Vagina (tissue), 2 donors: ENCODE data around the gene PYHIN1. TPM values are rescaled to one million over a fixed set of nuclear protein-coding genes. Genes with fewer than 3 reads are reported as not detected.

Experiments
- DNase-seq, 2 donors: peaks; one replicate each; pipeline ENCODE4 v3.0.0-alpha.2; 2017; ENCODE audit errors: extremely low spot score in 2 of 2
- H3K27ac ChIP-seq: fragments of 200-600 bp; sonication (generic); one replicate; pipeline ENCODE4 v1.5.1; 2019
- H3K27me3 ChIP-seq: fragments of 200-600 bp; sonication (generic); one replicate; pipeline ENCODE4 v1.5.1; 2019
- H3K36me3 ChIP-seq, 2 donors: fragments of 200-600 bp; sonication (generic); one replicate each; pipeline ENCODE4 v1.5.1; 2017 to 2019
- H3K4me1 ChIP-seq: fragments of 200-600 bp; sonication (generic); one replicate; pipeline ENCODE4 v1.5.1; 2019
- H3K4me3 ChIP-seq, 2 donors: fragments of 200-600 bp; sonication (generic); 1 replicate in 1 of 2; 2 replicates in 1 of 2; pipeline ENCODE4 v1.5.1; 2016 to 2019
- H3K9me3 ChIP-seq: fragments of 200-600 bp; sonication (generic); one replicate; pipeline ENCODE4 v1.5.1; 2019
- POLR2A ChIP-seq, 2 donors: fragments of 450-650 bp; IDR thresholded peaks; one replicate each; pipeline ENCODE4 v1.6.1; 2017; ENCODE audit warnings: antibody characterized with exemption in 2 of 2, mild to moderate bottlenecking in 2 of 2, moderate library complexity in 2 of 2
- POLR2AphosphoS5 ChIP-seq, 2 donors: sonication (generic); formaldehyde crosslinking; IDR thresholded peaks; one replicate each; pipeline ENCODE4 v1.9.0; 2017; ENCODE audit warnings: antibody characterized with exemption in 2 of 2, mild to moderate bottlenecking in 2 of 2, low read depth in 1 of 2; ENCODE audit not compliant: insufficient read depth in 1 of 2
- intact Hi-C: fragments of 100-400 bp; cut with DNase I; formaldehyde crosslinking; loops from one replicate; pipeline ENCODE4 v1.15.1; 2023
- total RNA-seq: library from RNA; depleted of rRNA; stranded (reverse); fragments of >200 nt; gene quantifications from one replicate; pipeline ENCODE4 v1.2.3, GENCODE V29; 2016
- TF ChIP-seq, protein P1 (sequence below), 3 experiments: fragments of 450-650 bp in 2 of 3; fragments of 200-600 bp in 1 of 3; sonication (generic) in 1 of 3; IDR thresholded peaks; one replicate each; pipeline ENCODE4 v1.5.1; 2017 to 2019; ENCODE audit warnings: antibody characterized with exemption in 3 of 3, mild to moderate bottlenecking in 2 of 3, moderate library complexity in 2 of 3

The PYHIN1 gene
- total RNA-seq, 1 donor from 2014 or later: 4.2 TPM

DNA sequence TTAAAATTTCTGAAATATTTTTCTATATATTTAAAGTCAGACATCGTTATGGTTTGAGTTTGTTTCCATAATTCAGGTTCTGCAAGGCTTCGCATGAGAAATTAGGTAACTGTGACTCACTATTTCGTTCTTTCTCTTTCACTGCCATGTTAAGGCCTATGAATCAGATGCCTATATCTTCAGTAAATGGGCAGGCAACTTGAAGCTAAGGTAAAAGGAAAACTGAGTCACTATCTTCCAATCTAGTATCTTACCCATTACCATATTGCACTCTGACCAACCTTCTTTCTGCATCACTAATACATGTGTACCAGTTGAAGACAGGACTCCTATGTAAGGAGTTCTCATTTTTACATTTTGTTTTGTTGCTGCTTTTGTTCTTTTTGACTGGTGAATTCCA is 37.8 kb downstream of the PYHIN1 start:
- DNase-seq: no peak
- TF ChIP-seq, protein P1, sequence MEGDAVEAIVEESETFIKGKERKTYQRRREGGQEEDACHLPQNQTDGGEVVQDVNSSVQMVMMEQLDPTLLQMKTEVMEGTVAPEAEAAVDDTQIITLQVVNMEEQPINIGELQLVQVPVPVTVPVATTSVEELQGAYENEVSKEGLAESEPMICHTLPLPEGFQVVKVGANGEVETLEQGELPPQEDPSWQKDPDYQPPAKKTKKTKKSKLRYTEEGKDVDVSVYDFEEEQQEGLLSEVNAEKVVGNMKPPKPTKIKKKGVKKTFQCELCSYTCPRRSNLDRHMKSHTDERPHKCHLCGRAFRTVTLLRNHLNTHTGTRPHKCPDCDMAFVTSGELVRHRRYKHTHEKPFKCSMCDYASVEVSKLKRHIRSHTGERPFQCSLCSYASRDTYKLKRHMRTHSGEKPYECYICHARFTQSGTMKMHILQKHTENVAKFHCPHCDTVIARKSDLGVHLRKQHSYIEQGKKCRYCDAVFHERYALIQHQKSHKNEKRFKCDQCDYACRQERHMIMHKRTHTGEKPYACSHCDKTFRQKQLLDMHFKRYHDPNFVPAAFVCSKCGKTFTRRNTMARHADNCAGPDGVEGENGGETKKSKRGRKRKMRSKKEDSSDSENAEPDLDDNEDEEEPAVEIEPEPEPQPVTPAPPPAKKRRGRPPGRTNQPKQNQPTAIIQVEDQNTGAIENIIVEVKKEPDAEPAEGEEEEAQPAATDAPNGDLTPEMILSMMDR (IDR thresholded peaks at IDR 0.05): no peak
- no peak for TF ChIP-seq POLR2A (IDR thresholded peaks at IDR 0.05)
- TF ChIP-seq POLR2AphosphoS5 (IDR thresholded peaks at IDR 0.05; ENCODE audit: insufficient read depth in 1 of 2, low read depth in 1 of 2): no peak
- Histone ChIP-seq H3K4me1 (no peaks in the 10 kb centered on the region), H3K36me3 (no peaks in the 10 kb centered on the region), H3K27me3 (no peaks in the 10 kb centered on the region), H3K4me3 (no peak overlapping the region), H3K27ac (no peak overlapping the region), H3K9me3 (no peaks in the 10 kb centered on the region)
- intact Hi-C loops: no loop called here

DNA sequence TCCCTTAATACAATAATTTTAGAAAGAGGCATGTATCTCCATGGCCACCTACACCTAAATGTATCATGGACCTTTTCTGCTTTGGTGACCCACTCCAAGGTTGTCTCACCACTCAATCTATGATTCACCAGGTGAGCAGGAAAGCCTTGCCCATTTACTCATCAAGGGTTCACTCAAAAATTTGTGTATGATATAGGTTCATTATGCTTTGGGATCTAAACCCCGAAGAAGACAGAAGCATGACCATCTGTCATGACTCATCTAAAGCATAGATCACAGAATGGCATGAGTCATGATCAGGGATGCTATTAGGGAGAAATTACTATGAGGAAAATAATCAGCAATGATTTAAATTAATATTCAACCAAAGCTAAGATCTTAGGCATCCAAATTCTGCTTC is 38.5 kb downstream of the PYHIN1 start:
- H3K27ac ChIP-seq: no peak overlapping the region
- no peaks in the 10 kb centered on the region for H3K36me3 ChIP-seq
- TF ChIP-seq POLR2AphosphoS5 (IDR thresholded peaks at IDR 0.05; ENCODE audit: insufficient read depth in 1 of 2, low read depth in 1 of 2) (no peak), POLR2A (IDR thresholded peaks at IDR 0.05) (no peak)
- TF ChIP-seq, protein P1 (IDR thresholded peaks at IDR 0.05): no peak
- H3K27me3 ChIP-seq: no peaks in the 10 kb centered on the region
- no peak for DNase-seq
- H3K4me3 ChIP-seq: no peak overlapping the region
- H3K9me3 ChIP-seq: no peaks in the 10 kb centered on the region
- intact Hi-C loops: no loop called here
- H3K4me1 ChIP-seq: no peaks in the 10 kb centered on the region

DNA sequence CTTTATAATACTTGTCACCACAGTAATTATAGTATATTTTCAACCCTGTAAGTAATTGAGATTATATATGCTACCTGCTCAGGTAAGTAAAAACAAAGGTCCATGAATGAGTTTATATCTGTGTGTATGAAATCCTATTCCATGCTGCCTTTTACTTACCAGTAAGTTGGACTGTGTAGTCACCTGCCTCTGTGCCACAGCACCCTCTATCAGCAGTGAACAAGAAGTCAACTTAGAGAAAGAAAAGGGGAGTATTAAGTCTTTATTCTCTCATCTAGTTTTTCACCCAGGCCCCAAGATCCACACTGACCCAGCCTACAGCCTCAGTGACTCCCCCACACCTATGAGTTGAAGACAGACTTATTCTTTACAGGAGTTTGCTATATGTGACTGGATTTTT is 41.5 kb downstream of the PYHIN1 start:
- TF ChIP-seq POLR2A (IDR thresholded peaks at IDR 0.05): no peak
- TF ChIP-seq, protein P1 (IDR thresholded peaks at IDR 0.05): no peak
- no peak for TF ChIP-seq POLR2AphosphoS5 (IDR thresholded peaks at IDR 0.05; ENCODE audit: insufficient read depth in 1 of 2, low read depth in 1 of 2)
- Histone ChIP-seq H3K27me3 (no peaks in the 10 kb centered on the region), H3K4me3 (no peak overlapping the region), H3K9me3 (no peaks in the 10 kb centered on the region), H3K4me1 (no peaks in the 10 kb centered on the region), H3K36me3 (no peaks in the 10 kb centered on the region), H3K27ac (no peak overlapping the region)
- intact Hi-C loops: no loop called here
- DNase-seq: no peak

GRCh38 chr1:158976219-158976618 is 44.9 kb downstream of the PYHIN1 start:
- DNase-seq: no peak
- intact Hi-C loops: no loop called here
- H3K36me3 ChIP-seq: no peaks in the 10 kb centered on the region
- TF ChIP-seq POLR2A (IDR thresholded peaks at IDR 0.05): no peak
- TF ChIP-seq, protein P1 (IDR thresholded peaks at IDR 0.05): no peak
- no peak for TF ChIP-seq POLR2AphosphoS5 (IDR thresholded peaks at IDR 0.05; ENCODE audit: insufficient read depth in 1 of 2, low read depth in 1 of 2)
- no peaks in the 10 kb centered on the region for H3K4me1 ChIP-seq
- no peaks in the 10 kb centered on the region for H3K27me3 ChIP-seq
- no peak overlapping the region for H3K4me3 ChIP-seq
- H3K9me3 ChIP-seq: no peaks in the 10 kb centered on the region
- no peak overlapping the region for H3K27ac ChIP-seq

DNA sequence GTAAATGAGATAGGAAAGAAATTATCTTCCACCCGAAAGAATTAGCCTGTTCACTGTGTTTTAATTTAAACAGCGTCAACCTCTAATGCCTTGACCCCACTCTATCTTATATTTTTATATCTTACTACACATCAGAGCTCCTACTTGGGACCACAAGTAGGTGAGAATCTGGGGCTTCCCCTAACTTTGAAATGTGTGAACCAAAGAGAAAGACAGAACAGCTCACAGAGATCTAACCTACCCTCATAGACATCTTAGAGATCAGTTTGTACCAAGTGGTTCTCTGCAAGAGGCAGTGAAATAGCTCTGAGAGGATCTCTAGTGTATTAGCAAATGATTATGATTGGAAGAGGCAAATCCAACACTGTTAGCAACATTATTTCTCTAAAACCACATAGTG is 47.4 kb downstream of the PYHIN1 start:
- TF ChIP-seq, protein P1 (IDR thresholded peaks at IDR 0.05): no peak
- no peak for TF ChIP-seq POLR2AphosphoS5 (IDR thresholded peaks at IDR 0.05; ENCODE audit: insufficient read depth in 1 of 2, low read depth in 1 of 2)
- TF ChIP-seq POLR2A (IDR thresholded peaks at IDR 0.05): no peak
- Histone ChIP-seq H3K9me3 (no peaks in the 10 kb centered on the region), H3K27ac (no peak overlapping the region), H3K4me1 (no peaks in the 10 kb centered on the region), H3K27me3 (no peaks in the 10 kb centered on the region), H3K36me3 (no peaks in the 10 kb centered on the region), H3K4me3 (no peak overlapping the region)
- intact Hi-C loops: no loop called here
- DNase-seq: no peak
